HG03039 (cell line): ENCODE data around the gene XRCC3.
"Not testable (repeated sequence)": the region's sequence is repeated elsewhere in the genome, so short reads cannot be mapped to it uniquely, and the experiment has no call there.

ENCODE experiments used
- ATAC-seq: cut with Tn5 transposase; IDR thresholded peaks from one replicate; pipeline ENCODE4 v1.9.1; 2021; ENCODE audit warnings: mild to moderate bottlenecking, moderate library complexity; ENCODE audit not compliant: unreplicated experiment

XRCC3 gene

DNA sequence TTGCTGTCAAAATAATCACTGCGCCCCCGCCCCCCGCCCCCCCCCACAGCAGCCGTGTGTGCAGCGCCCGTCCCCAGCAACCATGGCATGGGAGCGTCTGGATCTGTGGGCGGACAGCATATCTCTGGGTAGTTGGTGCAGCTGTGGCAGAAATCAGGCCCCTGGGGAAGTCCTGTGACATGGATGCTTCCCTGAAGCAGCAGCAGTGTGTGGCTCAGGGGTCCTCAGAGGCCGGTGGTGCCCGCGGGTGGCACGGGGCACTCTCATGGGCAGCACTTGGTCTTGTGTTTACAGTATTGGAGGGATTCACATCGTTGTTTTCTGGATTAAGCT is 19.2 kb downstream of the XRCC3 start:
- no peak for ATAC-seq

- no peak for ATAC-seq
These were observed 19.8 kb downstream of the XRCC3 start for GRCh38 chr14:103695296-103696069.

DNA sequence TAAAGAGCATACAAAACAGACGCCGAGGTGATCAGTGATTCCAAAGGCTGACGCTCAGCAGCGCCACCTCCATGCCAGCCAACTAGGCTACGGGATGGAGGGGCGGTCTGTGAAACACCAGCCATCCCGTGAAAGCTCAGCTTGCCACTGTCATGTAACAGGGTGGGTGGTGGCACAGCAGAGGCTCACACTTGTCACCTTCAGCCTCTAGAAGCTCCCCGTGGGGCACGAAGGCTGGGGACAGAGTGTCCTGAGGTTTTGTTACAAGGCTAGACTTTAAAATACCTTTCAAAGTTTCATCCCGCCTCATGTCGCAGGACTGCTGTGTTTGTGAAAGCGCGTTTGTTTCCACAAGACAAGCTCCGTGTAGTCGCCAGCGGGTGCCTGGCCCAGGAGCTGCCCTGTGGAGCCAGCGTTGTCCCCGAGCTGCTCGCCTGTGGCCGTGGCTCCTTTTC is 20.7 kb downstream of the XRCC3 start:
- no peak for ATAC-seq

DNA sequence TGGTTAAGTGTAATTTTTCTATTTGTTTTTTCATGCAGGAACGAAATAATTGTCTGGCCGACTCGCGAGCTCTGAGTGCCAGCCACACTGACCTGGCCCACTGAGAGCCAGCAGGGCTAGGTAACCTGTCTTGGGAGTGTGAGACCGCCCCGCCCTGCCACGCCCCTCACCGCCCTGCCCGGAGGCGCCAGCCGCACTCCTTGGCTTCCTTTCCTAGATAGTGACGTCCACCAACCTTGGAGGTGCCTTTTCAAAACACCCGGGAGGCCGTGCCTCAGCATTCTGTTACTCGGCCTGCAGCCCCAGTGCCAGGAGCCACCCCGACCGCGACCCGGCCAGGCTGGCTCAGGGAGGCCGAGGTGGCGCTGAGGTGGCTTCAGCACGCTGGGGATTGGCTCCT is 21.7 kb downstream of the XRCC3 start:
- ATAC-seq = no peak

- ATAC-seq = no peak
These were observed 22.4 kb downstream of the XRCC3 start for GRCh38 chr14:103692871-103693270.

DNA sequence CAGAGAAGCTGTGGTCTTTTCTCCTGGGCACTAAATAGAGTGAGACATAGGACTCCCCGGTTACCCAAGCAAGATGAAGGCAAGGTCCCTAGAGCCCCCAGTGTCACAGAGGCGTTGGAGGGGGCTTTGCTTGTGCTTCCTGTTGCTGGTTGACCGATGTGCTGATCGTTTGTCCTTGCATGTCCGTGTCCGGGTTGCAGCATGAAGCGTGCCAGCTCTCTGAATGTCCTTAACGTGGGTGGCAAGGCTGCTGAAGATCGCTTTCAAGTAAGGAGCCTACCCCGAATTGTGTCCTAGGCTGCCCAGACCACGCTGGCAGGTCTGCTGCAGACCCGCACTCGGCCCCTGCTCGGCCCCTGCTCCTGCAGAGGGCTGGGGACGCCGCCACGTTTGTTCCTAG is 23.1 kb downstream of the XRCC3 start:
- no peak for ATAC-seq

DNA sequence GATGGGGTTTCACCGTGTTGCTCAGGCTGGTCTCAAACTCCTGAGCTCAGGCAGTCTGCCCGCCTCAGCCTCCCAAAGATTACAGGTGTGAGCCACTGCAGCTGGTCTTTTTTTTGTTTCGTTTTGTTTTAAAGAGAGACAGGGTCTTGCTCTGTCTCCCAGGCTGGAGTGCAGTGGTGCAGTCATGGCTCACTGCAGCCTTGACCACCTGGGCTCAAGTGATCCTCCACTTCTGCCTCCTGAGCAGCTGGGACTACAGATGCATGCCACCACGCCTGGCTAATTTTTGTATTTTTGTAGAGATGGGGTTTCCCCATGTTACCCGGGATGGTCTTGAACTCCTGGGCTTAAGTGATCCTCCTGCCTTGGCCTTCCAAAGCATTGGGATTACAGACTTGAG is 23.6 kb downstream of the XRCC3 start:
- not testable (repeated sequence) for ATAC-seq

DNA sequence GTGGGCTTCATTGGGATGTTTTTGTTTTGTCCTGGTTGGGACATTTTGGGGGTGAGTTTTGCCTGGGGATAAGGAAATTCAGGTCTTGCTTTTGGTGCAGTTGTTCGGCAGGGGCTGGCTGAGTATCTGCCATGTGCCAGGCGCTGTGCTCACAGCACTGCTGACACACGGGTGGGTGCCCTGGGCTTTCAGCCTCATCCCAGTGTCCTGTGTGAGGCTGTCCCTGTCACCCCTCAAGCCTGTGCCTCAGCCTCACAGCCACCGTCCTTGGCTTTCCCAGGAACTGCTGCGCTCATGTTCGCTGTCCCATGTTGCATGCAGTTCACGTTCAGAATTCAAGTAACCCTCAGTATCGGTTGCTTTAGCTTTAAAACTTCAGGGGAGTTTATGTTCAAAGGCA is 24.9 kb downstream of the XRCC3 start:
- ATAC-seq = no peak

DNA sequence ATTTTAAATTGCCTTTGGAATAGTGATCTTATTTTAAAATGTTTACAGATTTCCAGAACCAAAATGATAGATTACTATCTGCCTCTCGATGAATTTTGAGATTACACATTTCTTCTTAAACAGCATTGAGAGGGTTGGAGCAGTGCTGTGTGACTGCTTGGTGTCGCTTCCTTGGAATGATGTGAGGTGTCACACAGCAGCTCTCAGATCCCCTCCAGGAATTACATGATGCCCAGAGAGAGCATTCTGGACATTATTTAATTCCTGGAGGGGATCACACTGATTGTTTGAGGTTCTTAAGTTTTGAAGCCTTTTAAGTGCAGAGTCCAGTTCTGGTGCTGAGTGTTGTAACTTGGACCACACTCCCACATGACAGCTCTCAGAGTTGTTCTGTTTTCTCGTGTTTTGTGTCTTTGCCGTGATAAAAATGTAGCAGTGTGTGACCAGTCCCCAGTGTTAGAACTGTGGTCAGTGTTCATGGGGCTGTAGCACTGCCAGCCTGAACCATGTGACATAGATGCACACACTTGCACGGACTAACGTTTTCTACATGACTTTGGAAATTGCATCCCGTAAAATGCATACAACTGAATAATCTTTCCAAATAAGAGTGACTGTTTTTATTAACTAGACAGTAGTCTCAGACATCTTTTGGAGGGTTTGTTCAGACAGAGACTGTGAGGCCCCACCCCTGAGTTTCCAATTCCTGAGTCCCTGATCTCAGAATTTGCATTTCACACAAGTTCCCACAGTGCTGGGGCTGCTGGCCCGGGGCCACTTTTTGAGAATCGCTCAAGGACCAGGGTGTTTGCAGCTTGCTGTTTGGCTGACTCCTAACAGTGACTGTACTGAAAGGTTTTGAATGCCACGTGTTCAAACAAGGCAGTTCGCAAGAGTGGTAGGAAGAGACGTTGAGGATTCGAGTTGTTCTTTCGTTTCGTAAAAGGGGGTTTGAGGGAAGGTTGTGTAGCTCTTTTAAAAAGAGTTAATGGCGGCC is 26.0 kb downstream of the XRCC3 start:
- ATAC-seq = no peak

GRCh38 chr14:103688441-103688840 is 26.8 kb downstream of the XRCC3 start:
- ATAC-seq = no peak

- no peak for ATAC-seq
These were observed 27.5 kb downstream of the XRCC3 start for GRCh38 chr14:103687712-103688111.

DNA sequence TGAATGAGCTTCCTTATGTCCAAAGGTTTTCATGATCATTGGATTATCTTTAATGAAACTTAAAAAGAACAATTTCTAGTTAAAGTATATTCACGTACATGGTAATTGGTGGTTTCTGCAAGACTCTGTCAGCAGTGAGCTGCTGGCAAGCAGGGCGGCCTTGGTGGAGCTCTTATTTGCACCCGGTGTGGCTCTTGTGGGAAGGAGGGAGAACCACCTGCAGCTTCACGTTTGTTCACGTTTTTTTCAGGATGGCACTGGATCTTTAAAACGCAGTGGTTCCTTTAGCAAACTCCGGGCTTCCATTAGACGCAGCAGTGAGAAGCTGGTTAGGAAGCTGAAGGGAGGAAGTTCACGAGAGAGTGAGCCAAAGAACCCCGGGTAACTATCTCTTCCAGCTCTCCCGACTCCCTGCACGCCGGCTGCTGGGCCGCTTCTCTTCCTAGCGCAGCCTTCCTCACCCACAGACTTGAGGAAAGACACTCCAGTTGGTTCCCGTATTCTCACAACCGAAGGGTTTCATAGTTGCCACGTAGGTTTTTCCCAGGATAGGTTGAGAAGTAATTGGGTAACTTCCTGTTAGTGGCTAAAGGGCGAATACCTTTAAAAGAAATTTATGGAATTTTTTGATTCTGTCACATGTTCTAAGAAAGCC is 28.3 kb downstream of the XRCC3 start:
- ATAC-seq = no peak

DNA sequence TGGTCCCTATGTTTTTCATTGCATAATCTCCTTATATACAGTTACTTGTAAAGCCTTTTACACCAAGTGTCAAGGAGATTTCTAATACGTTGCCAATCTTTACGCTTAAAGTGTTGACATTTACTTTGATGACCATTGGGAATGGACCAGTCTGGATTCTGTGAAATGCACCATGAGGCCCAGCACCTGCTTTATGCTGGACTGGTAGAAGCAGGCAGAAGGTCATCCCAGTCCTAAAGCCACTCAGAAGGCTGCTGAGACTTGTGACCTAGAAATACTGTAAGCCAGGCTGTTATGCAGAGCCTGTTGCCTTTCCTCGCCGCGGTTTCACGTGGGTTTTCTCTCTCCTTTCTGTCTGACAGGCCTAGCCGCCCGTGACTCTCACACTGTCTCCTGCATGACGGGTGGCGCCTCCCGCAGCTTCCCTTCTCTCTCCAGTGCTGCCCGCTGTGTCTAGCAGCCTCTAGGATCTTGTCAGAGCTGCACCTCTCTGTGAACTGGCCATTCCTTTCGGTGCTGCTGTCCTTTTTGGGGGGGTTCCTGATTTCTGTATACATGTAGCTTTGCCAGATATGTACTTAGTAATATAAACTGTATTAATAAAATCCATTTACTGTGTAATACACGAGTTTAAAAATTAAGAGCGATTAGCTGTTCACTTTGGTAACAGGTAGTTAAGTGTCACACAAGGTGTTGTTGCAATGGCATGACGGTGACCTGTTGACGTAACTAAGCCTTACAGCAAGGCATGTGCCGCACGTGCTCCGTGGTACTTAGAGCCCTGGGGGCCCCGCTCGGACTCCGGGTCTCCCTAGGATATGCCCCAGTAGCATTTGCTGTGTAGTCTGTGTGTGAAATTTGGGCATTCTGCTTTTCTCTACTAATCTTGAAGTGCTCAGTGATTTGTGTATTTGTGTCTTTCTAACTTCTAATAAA is 29.7 kb downstream of the XRCC3 start:
- no peak for ATAC-seq

- ATAC-seq = no peak
These were observed 30.4 kb downstream of the XRCC3 start for GRCh38 chr14:103684871-103685270.

DNA sequence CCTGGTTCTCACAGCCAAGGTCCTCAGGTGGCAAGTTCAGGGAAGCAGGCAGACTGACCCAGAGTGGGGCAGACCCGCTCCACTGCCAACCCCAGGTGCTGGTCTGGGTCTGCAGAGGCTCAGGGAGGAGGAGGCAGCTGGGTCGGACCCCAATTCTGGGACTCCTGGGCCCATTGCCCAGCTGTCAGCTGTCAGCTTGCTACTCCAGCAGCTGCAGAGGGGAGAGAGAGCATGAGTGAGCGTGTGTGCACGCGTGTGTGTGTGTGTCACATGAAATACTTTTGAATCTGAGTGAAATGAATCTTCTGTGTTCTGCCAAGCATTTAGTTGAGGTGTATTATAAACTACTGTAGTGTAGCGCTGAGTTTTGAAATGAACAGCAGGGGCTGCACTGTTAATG is 30.8 kb downstream of the XRCC3 start:
- no peak for ATAC-seq

GRCh38 chr14:103683139-103683538 is 32.1 kb downstream of the XRCC3 start:
- no peak for ATAC-seq

- ATAC-seq = no peak
These were observed 34.6 kb downstream of the XRCC3 start for GRCh38 chr14:103680491-103681231.

GRCh38 chr14:103679351-103679750 is 35.9 kb downstream of the XRCC3 start:
- peak; percentile 56 for ATAC-seq

GRCh38 chr14:103676881-103677675 is 38.2 kb downstream of the XRCC3 start:
- no peak for ATAC-seq
